ENCODE measurements around the gene PPL. TPM values are rescaled to one million over a fixed set of nuclear protein-coding genes. Genes with fewer than 3 reads are reported as not detected.

The PPL gene
- polyA plus RNA-seq, 3 donors = 31.5 to 44.2 (median 33.5) TPM

- DNase-seq = no peak
These were observed 46.9 kb downstream of the PPL start for GRCh38 chr16:4890026-4890425.

- no peak for DNase-seq
These were observed 48.4 kb downstream of the PPL start for GRCh38 chr16:4888428-4889135.

- DNase-seq = no peak
These were observed 50.8 kb downstream of the PPL start for GRCh38 chr16:4886151-4886550.

GRCh38 chr16:4884972-4885874 is 51.7 kb downstream of the PPL start:
- DNase-seq = no peak

DNA sequence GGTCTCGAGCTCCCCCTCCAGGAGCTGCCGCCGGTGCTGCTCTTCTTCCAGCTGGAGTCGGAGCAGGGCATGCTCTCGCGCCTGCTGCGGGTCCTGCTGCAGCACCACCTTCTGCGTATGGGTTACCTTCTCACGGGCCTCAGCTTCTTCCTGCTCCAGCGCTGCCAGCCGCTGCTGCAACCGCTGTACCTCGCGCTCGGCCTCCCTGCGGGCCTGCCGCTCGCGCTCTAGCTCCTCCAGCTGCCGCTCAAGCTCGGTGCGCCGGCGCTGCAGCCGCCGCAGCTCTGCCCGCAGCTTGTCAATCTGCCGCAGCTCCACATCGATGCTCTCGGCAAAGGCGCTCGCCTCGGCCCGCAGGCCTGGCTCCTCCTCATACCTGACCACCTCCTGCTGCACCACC is 52.7 kb downstream of the PPL start:
- DNase-seq = no peak

GRCh38 chr16:4883501-4883900 is 53.4 kb downstream of the PPL start:
- no peak for DNase-seq

DNA sequence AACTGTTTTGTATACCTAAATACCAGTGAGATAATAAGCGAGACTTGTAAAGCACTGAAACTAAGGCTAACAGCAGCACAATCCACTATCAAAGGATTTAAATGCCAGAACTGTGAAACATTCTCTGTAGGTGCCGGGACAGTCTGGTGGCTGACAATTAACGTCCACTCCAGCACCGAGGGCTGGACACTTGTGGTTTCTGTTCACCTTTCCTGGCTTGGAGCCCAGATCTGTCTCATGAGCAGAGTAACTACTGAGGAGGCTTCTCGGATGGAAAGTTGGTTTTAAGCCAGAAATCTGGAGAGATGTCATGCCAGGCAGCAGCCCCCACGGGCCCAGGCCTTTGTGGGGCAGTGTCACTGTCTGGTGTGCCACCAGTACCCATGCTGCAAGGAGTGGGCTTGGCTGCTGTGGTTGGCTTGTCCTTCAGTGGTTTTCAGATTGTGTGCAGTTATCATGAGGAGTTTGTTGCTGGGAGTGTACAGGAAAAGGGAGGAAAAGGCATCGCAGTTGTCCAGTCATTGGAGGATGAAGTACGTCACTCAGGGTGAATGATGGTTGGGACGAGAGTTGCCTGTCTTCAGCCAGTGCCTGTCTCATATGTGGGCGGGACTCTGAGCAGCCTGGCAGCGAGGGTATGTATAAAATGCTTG is 54.2 kb downstream of the PPL start:
- no peak for DNase-seq

GRCh38 chr16:4882000-4882632 is 54.8 kb downstream of the PPL start:
- peak; percentile 62 for DNase-seq

GRCh38 chr16:4880006-4880580 is 56.9 kb downstream of the PPL start:
- DNase-seq = no peak

DNA sequence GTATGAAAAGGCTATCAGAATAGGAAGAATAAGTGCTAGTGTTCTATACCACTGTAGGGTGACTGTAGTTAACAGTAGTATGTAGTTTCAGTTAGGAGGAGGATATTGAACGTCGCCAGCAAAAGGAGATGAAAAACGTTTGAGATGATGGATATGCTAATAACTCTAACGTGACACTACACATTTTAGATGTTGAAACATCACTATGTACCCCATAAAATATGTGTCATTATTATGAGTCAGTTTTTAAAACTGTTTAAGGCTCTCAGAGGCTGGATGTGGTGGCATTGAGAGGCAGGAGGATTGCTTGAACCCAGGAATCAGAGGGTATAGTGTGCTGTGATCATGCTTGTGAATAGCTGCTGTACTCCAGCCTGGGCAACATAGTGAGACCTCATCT is 57.9 kb downstream of the PPL start:
- DNase-seq = no peak

DNA sequence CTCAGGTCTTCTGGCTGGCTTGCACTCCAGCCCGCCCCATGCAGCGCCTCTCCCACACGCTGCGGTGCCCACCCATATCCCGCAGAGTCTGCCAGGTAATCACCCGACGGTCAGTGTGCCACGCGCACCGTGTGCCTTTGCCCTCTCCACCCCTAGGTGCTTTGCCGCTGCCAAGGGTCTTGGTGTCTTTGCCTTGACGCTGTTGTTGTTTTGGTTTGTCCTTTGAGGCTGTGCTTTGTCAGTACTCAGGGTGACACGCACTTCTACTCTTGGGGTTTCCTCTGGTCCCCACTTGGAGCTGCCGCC is 59.6 kb downstream of the PPL start:
- DNase-seq = no peak

DNA sequence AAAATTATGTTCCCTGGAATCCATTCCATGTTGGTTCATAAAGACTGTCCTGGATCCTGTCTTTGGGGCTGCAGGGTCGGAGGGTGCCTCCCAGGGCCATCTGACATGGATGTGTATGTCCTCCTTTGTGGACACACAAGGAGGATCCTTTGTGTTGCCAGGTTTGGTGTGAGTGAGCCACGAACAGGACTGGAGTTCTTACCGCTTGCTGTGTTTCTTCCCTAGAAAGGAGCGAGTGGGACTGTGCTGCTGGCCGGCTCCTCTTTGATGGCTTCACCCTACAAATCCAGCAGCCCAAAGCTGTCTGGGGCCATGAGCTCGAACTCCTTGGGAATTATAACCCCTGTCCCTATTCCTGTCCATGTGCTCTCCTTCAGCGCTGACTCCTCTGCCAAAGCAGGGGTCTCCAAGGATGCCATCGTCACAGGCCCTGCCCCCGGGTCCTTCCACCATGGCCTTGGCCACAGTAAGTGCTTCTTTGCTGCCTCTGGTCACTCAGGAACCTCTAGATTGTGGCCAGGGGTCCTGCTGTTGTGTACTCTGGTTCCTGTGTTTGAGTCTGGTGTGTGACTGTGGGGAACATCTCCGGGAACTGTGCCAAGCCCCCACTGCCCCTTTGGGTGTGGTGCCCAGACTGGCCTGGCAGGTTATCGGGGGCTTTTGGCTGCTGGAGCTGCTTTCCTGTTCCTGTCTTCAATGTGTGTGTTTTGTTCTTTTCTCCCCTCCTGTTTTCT is 60.1 kb downstream of the PPL start:
- DNase-seq = no peak

DNA sequence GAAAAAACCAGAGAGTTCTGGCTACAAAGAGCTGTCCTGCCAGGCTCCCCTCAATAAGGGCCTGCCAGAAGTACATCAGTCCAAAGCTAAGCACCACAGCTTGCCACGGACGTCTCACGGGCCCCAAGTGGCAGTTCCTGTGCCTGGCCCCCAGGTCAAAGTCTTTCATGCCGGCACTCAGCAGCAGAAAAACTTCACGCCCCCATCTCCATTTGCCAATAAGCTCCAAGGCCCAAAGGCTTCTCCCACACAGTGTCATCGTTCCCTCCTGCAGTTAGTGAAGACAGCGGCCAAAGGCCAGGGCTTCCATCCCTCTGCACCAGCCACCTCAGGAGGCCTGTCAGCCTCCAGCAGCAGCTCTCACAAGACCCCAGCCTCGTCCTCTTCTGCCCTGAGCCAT is 62.3 kb downstream of the PPL start:
- DNase-seq = no peak

- no peak for DNase-seq
These were observed 63.9 kb downstream of the PPL start for GRCh38 chr16:4873091-4873490.

DNA sequence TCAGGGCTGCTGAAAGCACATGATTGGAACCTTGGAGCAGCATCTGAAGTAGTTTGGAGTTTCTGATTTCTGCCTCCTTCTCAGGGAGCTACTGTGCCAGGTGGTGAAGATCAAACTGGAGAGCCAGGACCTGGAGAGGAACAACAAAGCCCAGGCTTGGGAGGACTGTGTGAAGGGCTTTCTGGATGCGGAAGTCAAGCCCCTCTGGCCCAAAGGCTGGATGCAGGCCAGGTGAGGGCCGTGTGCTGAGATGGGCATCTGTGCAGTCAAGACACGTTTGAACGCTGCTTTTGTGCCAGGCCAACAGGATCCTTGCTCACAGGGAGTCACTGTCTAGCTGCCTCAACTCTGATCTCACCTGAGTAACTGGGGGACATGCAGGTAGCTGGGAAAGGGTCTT is 65.9 kb downstream of the PPL start:
- DNase-seq = no peak

- DNase-seq = no peak
These were observed 66.7 kb downstream of the PPL start for GRCh38 chr16:4870138-4870671.

DNA sequence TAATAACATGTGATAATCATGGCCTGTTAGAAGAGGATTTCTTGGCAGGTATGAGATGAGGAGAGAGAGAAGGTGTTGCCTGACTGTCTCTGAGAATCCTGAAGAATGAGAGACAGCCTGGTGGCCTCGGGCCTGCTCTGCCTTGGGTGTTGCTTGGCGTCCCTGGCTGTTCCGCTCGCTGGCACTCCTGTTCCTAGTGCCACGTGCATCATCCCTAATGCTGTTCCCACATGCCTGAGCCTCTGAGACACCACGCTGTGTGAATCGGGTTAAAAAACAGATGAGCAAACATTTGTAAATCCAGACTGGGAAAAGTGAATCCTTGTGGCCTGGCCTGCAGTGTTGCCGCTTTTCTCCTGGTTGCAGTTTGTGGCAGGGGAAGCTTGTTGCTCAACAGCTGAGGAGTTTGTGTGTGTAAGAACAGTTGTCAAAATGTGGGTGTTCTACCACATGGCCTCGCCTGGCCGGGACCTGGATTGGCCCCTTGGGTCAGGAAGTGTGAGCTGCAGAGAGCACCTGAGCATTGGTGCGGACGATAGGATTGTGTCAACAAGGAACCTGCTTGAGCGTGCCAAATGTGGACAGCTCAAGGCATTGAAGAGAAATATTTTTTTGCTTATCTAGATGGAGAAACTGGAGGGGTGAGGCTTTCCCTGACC is 67.7 kb downstream of the PPL start:
- DNase-seq = no peak

DNA sequence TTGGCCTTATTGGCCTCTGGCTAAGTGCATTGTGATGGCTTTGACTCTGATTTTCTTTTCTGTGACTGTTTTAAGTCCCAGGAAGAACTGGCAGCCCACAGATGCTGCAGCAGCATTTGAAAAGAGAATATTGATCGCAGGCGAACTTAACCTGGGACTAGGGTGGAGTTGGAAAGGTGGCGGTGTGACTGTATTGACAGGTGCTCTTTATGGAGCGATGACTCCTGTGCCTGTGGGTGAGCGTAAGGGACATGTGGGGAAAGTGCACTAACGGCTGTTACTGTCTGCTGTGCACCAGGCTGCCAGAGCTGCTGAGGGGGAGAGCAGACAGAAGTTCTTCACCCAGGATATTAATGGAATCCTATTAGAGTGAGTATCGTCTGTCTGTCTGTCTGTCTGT is 68.4 kb downstream of the PPL start:
- DNase-seq = no peak

DNA sequence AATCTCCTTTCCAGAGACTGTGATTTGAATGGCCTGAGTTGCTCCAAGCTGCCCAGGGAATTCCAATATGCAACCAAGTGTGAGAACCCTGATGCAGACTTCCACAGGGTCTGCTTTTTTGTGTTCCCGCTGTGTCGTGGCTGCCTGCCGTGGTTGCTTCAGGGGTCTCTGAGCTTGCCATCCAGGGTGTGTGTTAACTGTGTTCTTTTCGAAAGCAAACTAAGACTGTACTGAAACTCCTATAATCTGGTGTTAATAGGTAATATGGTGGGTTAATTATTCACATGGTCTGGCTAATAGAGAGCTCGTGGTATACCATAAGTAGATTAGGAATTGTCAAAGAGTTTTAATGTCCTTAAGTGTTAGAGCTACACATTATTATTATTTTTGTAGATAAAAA is 68.9 kb downstream of the PPL start:
- peak; percentile 47 for DNase-seq

DNA sequence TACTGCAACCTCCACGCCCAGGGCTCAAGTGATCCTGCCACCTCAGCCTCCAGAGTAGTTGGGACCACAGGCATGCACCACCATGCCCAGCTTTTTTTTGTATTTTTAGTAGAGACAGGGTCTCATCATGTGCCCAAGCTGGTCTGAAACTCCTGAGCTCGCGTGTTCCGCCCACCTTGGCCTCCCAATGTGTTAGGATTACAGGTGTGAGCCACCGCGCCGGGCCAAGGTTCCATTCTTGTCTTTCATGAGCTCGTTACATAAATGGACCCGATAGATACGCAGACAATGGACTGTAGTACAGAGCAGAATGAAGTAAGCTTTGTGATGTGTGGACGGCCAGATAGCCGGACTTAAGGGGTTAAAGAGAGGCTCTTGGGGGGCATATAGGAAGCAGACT is 70.4 kb downstream of the PPL start:
- DNase-seq = no peak
